ENCODE results near the gene PRSS35.

DNA sequence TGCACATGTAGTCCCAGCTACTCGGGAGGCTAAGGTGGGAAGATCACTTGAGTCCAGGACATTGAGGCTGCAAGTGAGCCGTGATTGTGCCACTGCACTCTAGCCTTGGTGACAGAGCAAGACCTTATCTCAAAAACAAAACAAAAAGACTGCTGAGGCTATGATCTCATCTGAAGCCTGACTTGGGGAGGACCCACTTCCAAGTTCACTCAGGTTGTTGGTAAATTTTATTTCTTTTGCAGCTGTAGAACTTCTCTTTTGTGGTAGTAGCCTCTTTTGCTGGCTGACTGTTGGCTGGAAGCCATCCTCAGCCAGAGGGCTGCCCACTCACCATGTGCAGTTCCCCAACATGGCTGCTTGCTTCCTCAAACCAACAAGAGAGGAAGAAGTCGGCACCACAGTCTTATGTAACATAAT is 44.7 kb upstream of the PRSS35 start:
- TF ChIP-seq GATA2 (CRISPR knock-in tag; IDR thresholded peaks at IDR 0.05) (no peak), RAD21 (IDR thresholded peaks at IDR 0.05; ENCODE audit: low read length) (no peak), FOSL2 (IDR thresholded peaks at IDR 0.05; ENCODE audit: borderline replicate concordance, low read depth) (no peak), JUND (IDR thresholded peaks at IDR 0.05) (no peak), CHD2 (IDR thresholded peaks at IDR 0.05; ENCODE audit: low read length, partially characterized antibody) (no peak), RFX5 (IDR thresholded peaks at IDR 0.05; ENCODE audit: low read length) (no peak)
- TF ChIP-seq, protein P1, sequence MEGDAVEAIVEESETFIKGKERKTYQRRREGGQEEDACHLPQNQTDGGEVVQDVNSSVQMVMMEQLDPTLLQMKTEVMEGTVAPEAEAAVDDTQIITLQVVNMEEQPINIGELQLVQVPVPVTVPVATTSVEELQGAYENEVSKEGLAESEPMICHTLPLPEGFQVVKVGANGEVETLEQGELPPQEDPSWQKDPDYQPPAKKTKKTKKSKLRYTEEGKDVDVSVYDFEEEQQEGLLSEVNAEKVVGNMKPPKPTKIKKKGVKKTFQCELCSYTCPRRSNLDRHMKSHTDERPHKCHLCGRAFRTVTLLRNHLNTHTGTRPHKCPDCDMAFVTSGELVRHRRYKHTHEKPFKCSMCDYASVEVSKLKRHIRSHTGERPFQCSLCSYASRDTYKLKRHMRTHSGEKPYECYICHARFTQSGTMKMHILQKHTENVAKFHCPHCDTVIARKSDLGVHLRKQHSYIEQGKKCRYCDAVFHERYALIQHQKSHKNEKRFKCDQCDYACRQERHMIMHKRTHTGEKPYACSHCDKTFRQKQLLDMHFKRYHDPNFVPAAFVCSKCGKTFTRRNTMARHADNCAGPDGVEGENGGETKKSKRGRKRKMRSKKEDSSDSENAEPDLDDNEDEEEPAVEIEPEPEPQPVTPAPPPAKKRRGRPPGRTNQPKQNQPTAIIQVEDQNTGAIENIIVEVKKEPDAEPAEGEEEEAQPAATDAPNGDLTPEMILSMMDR (IDR thresholded peaks at IDR 0.05) = no peak

Data from SK-N-SH (cell line).